H9 (cell line): ENCODE data around the gene NLRP5. TPM values are rescaled to one million over a fixed set of nuclear protein-coding genes. Genes with fewer than 3 reads are reported as not detected.
A peak's percentile ranks its signal among the peaks of the same experiment; 100 is the strongest.

ENCODE experiments used
- DNase-seq: peaks from one replicate; pipeline ENCODE4 v3.0.0-alpha.2; 2017
- H2AFZ ChIP-seq: one replicate; pipeline ENCODE4 v1.6.1; 2013; ENCODE audit warnings: mild to moderate bottlenecking, low read length, control low read depth, moderate library complexity
- H2AK5ac ChIP-seq: 2 replicates; pipeline ENCODE4 v1.6.1; 2013; ENCODE audit warnings: low read length, control low read depth, mixed read lengths; ENCODE audit not compliant: insufficient read length
- H2BK120ac ChIP-seq: one replicate; pipeline ENCODE4 v1.6.1; 2013; ENCODE audit warnings: low read depth, mild to moderate bottlenecking, low read length, control low read depth, inconsistent platforms; ENCODE audit not compliant: poor library complexity, severe bottlenecking
- H2BK12ac ChIP-seq: 2 replicates; pipeline ENCODE4 v1.6.1; 2013; ENCODE audit warnings: low read length, control low read depth, mixed read lengths, low read depth; ENCODE audit not compliant: insufficient read length
- H2BK15ac ChIP-seq: 2 replicates; pipeline ENCODE4 v1.6.1; 2013; ENCODE audit warnings: low read depth, low read length, control low read depth
- H2BK20ac ChIP-seq: one replicate; pipeline ENCODE4 v1.6.1; 2013; ENCODE audit warnings: low read depth, mild to moderate bottlenecking, low read length, control low read depth, inconsistent platforms; ENCODE audit not compliant: poor library complexity, severe bottlenecking
- H2BK5ac ChIP-seq: 2 replicates; pipeline ENCODE4 v1.6.1; 2013; ENCODE audit warnings: low read length, control low read depth, mixed read lengths; ENCODE audit not compliant: insufficient read length
- H3K14ac ChIP-seq: 2 replicates; pipeline ENCODE4 v1.6.1; 2013; ENCODE audit warnings: low read length, control low read depth; ENCODE audit not compliant: insufficient read depth
- H3K18ac ChIP-seq: 2 replicates; pipeline ENCODE4 v1.6.1; 2013; ENCODE audit warnings: low read depth, mild to moderate bottlenecking, mixed read lengths, low read length, control low read depth; ENCODE audit not compliant: insufficient read length
- H3K23ac ChIP-seq: 2 replicates; pipeline ENCODE4 v1.6.1; 2013; ENCODE audit warnings: low read length, control low read depth, mixed read lengths, low read depth; ENCODE audit not compliant: insufficient read length
- H3K23me2 ChIP-seq: 2 replicates; pipeline ENCODE4 v1.6.1; 2013; ENCODE audit warnings: low read depth, mild to moderate bottlenecking, mixed read lengths, low read length, control low read depth; ENCODE audit not compliant: insufficient read length, poor library complexity, severe bottlenecking
- H3K27ac ChIP-seq: 2 replicates; pipeline ENCODE4 v1.5.1; 2013; ENCODE audit warnings: low read length, control low read depth, mixed read lengths, low read depth; ENCODE audit not compliant: insufficient read length
- H3K27me3 ChIP-seq: 2 replicates; pipeline ENCODE4 v1.6.1; 2013; ENCODE audit warnings: low read length, control low read depth, inconsistent platforms; ENCODE audit not compliant: insufficient read depth
- H3K4ac ChIP-seq: 2 replicates; pipeline ENCODE4 v1.6.1; 2013; ENCODE audit warnings: low read depth, mild to moderate bottlenecking, control low read depth, inconsistent platforms, low read length, moderate library complexity
- H3K4me1 ChIP-seq: 2 replicates; pipeline ENCODE4 v1.6.1; 2013; ENCODE audit warnings: low read length, control low read depth, inconsistent platforms; ENCODE audit not compliant: insufficient read depth
- H3K4me2 ChIP-seq: 2 replicates; pipeline ENCODE4 v1.6.1; 2013; ENCODE audit warnings: low read length, control low read depth, mixed read lengths; ENCODE audit not compliant: insufficient read length, insufficient read depth
- H3K56ac ChIP-seq: 2 replicates; pipeline ENCODE4 v1.6.1; 2013; ENCODE audit warnings: low read depth, mild to moderate bottlenecking, mixed read lengths, low read length, control low read depth; ENCODE audit not compliant: insufficient read length
- H3K79me1 ChIP-seq: 2 replicates; pipeline ENCODE4 v1.6.1; 2013; ENCODE audit warnings: low read depth, mild to moderate bottlenecking, moderate library complexity, low read length, control low read depth, inconsistent platforms; ENCODE audit not compliant: insufficient read depth, poor library complexity, severe bottlenecking
- H3K79me2 ChIP-seq: 2 replicates; pipeline ENCODE4 v1.6.1; 2013; ENCODE audit warnings: low read length, control low read depth, inconsistent platforms; ENCODE audit not compliant: insufficient read depth
- H3K9ac ChIP-seq: 2 replicates; pipeline ENCODE4 v1.6.1; 2013; ENCODE audit warnings: low read length, control low read depth, mixed read lengths; ENCODE audit not compliant: insufficient read length; ENCODE audit errors: extremely low read depth
- H3K9me3 ChIP-seq: one replicate; pipeline ENCODE4 v1.6.1; 2013; ENCODE audit warnings: low read depth, low read length, inconsistent platforms; ENCODE audit not compliant: control insufficient read depth
- H3T11ph ChIP-seq: one replicate; pipeline ENCODE4 v1.6.1; 2013; ENCODE audit warnings: mild to moderate bottlenecking, low read length, control low read depth, inconsistent platforms
- H4K20me1 ChIP-seq: one replicate; pipeline ENCODE4 v1.6.1; 2013; ENCODE audit not compliant: control insufficient read depth, insufficient read length, insufficient read depth
- H4K5ac ChIP-seq: 2 replicates; pipeline ENCODE4 v1.6.1; 2013; ENCODE audit warnings: low read depth, mild to moderate bottlenecking, mixed read lengths, low read length, control low read depth; ENCODE audit not compliant: insufficient read length
- H4K8ac ChIP-seq: replicated peaks from 2 replicates; pipeline ENCODE4 v1.6.1; 2013; ENCODE audit warnings: low read length, control low read depth, mixed read lengths, low read depth; ENCODE audit not compliant: insufficient read length
- H4K91ac ChIP-seq: 2 replicates; pipeline ENCODE4 v1.6.1; 2013; ENCODE audit warnings: low read depth, mild to moderate bottlenecking, moderate library complexity, mixed read lengths, low read length, control low read depth; ENCODE audit not compliant: insufficient read length
- H3K27ac Mint-ChIP-seq, 3 experiments: 2 replicates in 2 of 3; 3 replicates in 1 of 3; pipeline ENCODE4 v1.8.0; 2020 to 2021; ENCODE audit warnings: mixed read lengths in 3 of 3, mild to moderate bottlenecking in 1 of 3, moderate library complexity in 1 of 3
- H3K27me3 Mint-ChIP-seq: 2 replicates; pipeline ENCODE4 v1.8.0; 2021; ENCODE audit warnings: low read depth, mild to moderate bottlenecking, moderate library complexity, mixed read lengths
- H3K36me3 Mint-ChIP-seq, 3 experiments: 2 replicates in 2 of 3; 3 replicates in 1 of 3; pipeline ENCODE4 v1.8.0; 2020 to 2021; ENCODE audit warnings: low read depth in 3 of 3, mixed read lengths in 3 of 3; ENCODE audit not compliant: insufficient read depth in 1 of 3
- H3K4me1 Mint-ChIP-seq, 2 experiments: 2 replicates each; pipeline ENCODE4 v1.8.0; 2020; ENCODE audit warnings: mixed read lengths in 2 of 2
- H3K4me3 Mint-ChIP-seq, 2 experiments: 2 replicates in 1 of 2; 3 replicates in 1 of 2; pipeline ENCODE4 v1.8.0; 2020 to 2021; ENCODE audit warnings: mild to moderate bottlenecking in 2 of 2, mixed read lengths in 2 of 2, moderate library complexity in 1 of 2
- H3K9me3 Mint-ChIP-seq, 2 experiments: 2 replicates in 1 of 2; 3 replicates in 1 of 2; pipeline ENCODE4 v1.8.0; 2020; ENCODE audit warnings: mild to moderate bottlenecking in 2 of 2, mixed read lengths in 2 of 2, moderate library complexity in 1 of 2
- CTCF ChIP-seq: fragments of 200-600 bp; sonication (generic); conservative IDR thresholded peaks from 3 replicates; pipeline ENCODE4 v1.8.0; 2021; ENCODE audit warnings: antibody characterized with exemption, mild to moderate bottlenecking
- WGBS: extraction: QIAGEN DNeasy Blood & Tissue Kit; methylation state at CpG from one replicate; pipeline ENCODE4 v1.1.7; 2013; ENCODE audit warnings: missing lambda C conversion rate, low lambda C conversion rate, mixed read lengths; ENCODE audit not compliant: insufficient read length; ENCODE audit errors: extremely low coverage; 5-methylcytosine and 5-hydroxymethylcytosine counted together
- total RNA-seq: library from RNA; stranded (reverse); gene quantifications from 2 replicates; pipeline ENCODE4 v1.2.1, GENCODE V29; 2021

NLRP5 gene
- total RNA-seq, 1 experiment from 2014 or later = not detected

- H3K27me3 ChIP-seq = no peaks in the 10 kb centered on the region; the same call in 1 of the 2 replicates
- no peak overlapping the region for H4K91ac ChIP-seq
- no peaks in the 10 kb centered on the region for H3K79me1 ChIP-seq
- no peak overlapping the region for H2BK120ac ChIP-seq
- H3K23ac ChIP-seq = no peak overlapping the region
- H4K5ac ChIP-seq = no peak overlapping the region
- no peaks in the 10 kb centered on the region for H3K23me2 ChIP-seq
- H3K9me3 ChIP-seq = peaks cover 15% of the 10 kb centered on the region
- H3K18ac ChIP-seq = no peak overlapping the region
- Mint-ChIP-seq H3K36me3 (peaks cover 0 to 11% (median 1%) of the 10 kb centered on the region in 3 experiments; a peak in 2 of 7 replicates), H3K4me3 (peak overlapping the region; percentile 54 to 71), H3K27ac (no peak overlapping the region), H3K27me3 (peaks cover 27% of the 10 kb centered on the region), H3K4me1 (peaks cover 0 to 2% of the 10 kb centered on the region in 2 experiments; a peak in 1 of 4 replicates), H3K9me3 (peaks cover 32 to 40% of the 10 kb centered on the region in 2 experiments)
- no peak overlapping the region for H2AK5ac ChIP-seq
- no peaks in the 10 kb centered on the region for H3K4me1 ChIP-seq
- H3K9ac ChIP-seq = no peak overlapping the region
- no peak overlapping the region for H2BK12ac ChIP-seq
- no peak overlapping the region for H3T11ph ChIP-seq
- H3K4ac ChIP-seq = no peak overlapping the region
- no peak overlapping the region for H2AFZ ChIP-seq
- H2BK15ac ChIP-seq = no peak overlapping the region
- H3K4me2 ChIP-seq = peak overlapping the region; percentile 28
- WGBS = no CpG with 5 or more reads among the region's 39 CpGs
- no peak overlapping the region for H3K14ac ChIP-seq
- peak; percentile 94 for TF ChIP-seq CTCF
- peak; percentile 79 for DNase-seq
- no peak overlapping the region for H3K27ac ChIP-seq
- no peaks in the 10 kb centered on the region for H3K79me2 ChIP-seq
- no peaks in the 10 kb centered on the region for H4K20me1 ChIP-seq
- no peak overlapping the region for H2BK5ac ChIP-seq
- no peak overlapping the region for H4K8ac ChIP-seq
- H2BK20ac ChIP-seq = no peak overlapping the region
- H3K56ac ChIP-seq = no peak overlapping the region
Observed at GRCh38 chr19:56066152-56067023, 79.8 kb downstream of the NLRP5 start.
